HG02884 (cell line): Measurements from ENCODE around the gene DGKI.

ENCODE experiments used
- ATAC-seq: cut with Tn5 transposase; IDR thresholded peaks from one replicate; pipeline ENCODE4 v1.9.1; 2021; ENCODE audit warnings: mild to moderate bottlenecking, moderate library complexity; ENCODE audit not compliant: unreplicated experiment

DGKI gene

GRCh38 chr7:137563981-137564380 lies 282.8 kb downstream of the DGKI start:
- ATAC-seq: no peak

GRCh38 chr7:137547485-137547884 lies 299.3 kb downstream of the DGKI start:
- no peak for ATAC-seq

GRCh38 chr7:137546671-137547070 lies 300.1 kb downstream of the DGKI start:
- no peak for ATAC-seq

GRCh38 chr7:137546009-137546408 lies 300.8 kb downstream of the DGKI start:
- no peak for ATAC-seq

GRCh38 chr7:137545059-137545716 lies 301.6 kb downstream of the DGKI start:
- no peak for ATAC-seq

GRCh38 chr7:137544453-137545058 lies 302.2 kb downstream of the DGKI start:
- ATAC-seq: no peak

- no peak for ATAC-seq
These were observed 307.6 kb downstream of the DGKI start for GRCh38 chr7:137539111-137539715.

GRCh38 chr7:137538361-137538762 lies 308.4 kb downstream of the DGKI start:
- no peak for ATAC-seq

- no peak for ATAC-seq
These were observed 311.2 kb downstream of the DGKI start for GRCh38 chr7:137535579-137535978.

GRCh38 chr7:137531671-137532070 lies 315.1 kb downstream of the DGKI start:
- no peak for ATAC-seq

- ATAC-seq: no peak
These were observed 319.1 kb downstream of the DGKI start for GRCh38 chr7:137527634-137528033.

GRCh38 chr7:137523171-137523570 lies 323.6 kb downstream of the DGKI start:
- no peak for ATAC-seq

- ATAC-seq: no peak
These were observed 325.3 kb downstream of the DGKI start for GRCh38 chr7:137521451-137521850.

- no peak for ATAC-seq
These were observed 326.8 kb downstream of the DGKI start for GRCh38 chr7:137519947-137520346.

- no peak for ATAC-seq
These were observed 327.5 kb downstream of the DGKI start for GRCh38 chr7:137519181-137519691.

- no peak for ATAC-seq
These were observed 333.7 kb downstream of the DGKI start for GRCh38 chr7:137513091-137513490.

GRCh38 chr7:137507096-137507495 lies 339.7 kb downstream of the DGKI start:
- ATAC-seq: no peak

GRCh38 chr7:137506031-137506430 lies 340.7 kb downstream of the DGKI start:
- no peak for ATAC-seq

GRCh38 chr7:137501562-137501961 lies 345.2 kb downstream of the DGKI start:
- no peak for ATAC-seq

GRCh38 chr7:137492889-137493288 lies 353.9 kb downstream of the DGKI start:
- ATAC-seq: no peak

GRCh38 chr7:137489880-137490279 lies 356.9 kb downstream of the DGKI start:
- no peak for ATAC-seq

GRCh38 chr7:137488038-137488437 lies 358.7 kb downstream of the DGKI start:
- ATAC-seq: no peak
